Measurements from ENCODE around the gene TRAPPC5.

- TF ChIP-seq E2F4 (IDR thresholded peaks at IDR 0.05; ENCODE audit: low read depth, low read length) (no peak), MTA3 (IDR thresholded peaks at IDR 0.05; ENCODE audit: borderline replicate concordance, low read length) (no peak), TAF1 (IDR thresholded peaks at IDR 0.05; ENCODE audit: borderline replicate concordance, low read depth, low read length) (no peak), SIN3A (IDR thresholded peaks at IDR 0.05; ENCODE audit: low read depth, low read length) (no peak), RFX5 (IDR thresholded peaks at IDR 0.05; ENCODE audit: low read depth, low read length) (no peak), KAT2A (conservative IDR thresholded peaks at IDR 0.05; ENCODE audit: control insufficient read depth, low read depth, low read length) (no peak), CTCF (IDR thresholded peaks at IDR 0.05 in 2 of 3, conservative IDR thresholded peaks at IDR 0.05 in 1 of 3; ENCODE audit: control insufficient read depth in 2 of 3, extremely low read depth in 1 of 3, insufficient read depth in 1 of 3, low read depth in 3 of 3, low read length in 3 of 3) (no peak), USF2 (IDR thresholded peaks at IDR 0.05; ENCODE audit: borderline replicate concordance, low read depth, low read length) (no peak), RB1 (IDR thresholded peaks at IDR 0.05; ENCODE audit: borderline replicate concordance) (no peak), BRCA1 (IDR thresholded peaks at IDR 0.05; ENCODE audit: low read depth, low read length) (no peak), BHLHE40 (IDR thresholded peaks at IDR 0.05; ENCODE audit: borderline replicate concordance in 1 of 2, low read depth in 2 of 2, low read length in 1 of 2) (no peak), POLR2AphosphoS5 (IDR thresholded peaks at IDR 0.05; ENCODE audit: low read length) (no peak)
- TF ChIP-seq, protein P1, sequence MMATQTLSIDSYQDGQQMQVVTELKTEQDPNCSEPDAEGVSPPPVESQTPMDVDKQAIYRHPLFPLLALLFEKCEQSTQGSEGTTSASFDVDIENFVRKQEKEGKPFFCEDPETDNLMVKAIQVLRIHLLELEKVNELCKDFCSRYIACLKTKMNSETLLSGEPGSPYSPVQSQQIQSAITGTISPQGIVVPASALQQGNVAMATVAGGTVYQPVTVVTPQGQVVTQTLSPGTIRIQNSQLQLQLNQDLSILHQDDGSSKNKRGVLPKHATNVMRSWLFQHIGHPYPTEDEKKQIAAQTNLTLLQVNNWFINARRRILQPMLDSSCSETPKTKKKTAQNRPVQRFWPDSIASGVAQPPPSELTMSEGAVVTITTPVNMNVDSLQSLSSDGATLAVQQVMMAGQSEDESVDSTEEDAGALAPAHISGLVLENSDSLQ (IDR thresholded peaks at IDR 0.05), result no peak
- TF ChIP-seq, protein P2, sequence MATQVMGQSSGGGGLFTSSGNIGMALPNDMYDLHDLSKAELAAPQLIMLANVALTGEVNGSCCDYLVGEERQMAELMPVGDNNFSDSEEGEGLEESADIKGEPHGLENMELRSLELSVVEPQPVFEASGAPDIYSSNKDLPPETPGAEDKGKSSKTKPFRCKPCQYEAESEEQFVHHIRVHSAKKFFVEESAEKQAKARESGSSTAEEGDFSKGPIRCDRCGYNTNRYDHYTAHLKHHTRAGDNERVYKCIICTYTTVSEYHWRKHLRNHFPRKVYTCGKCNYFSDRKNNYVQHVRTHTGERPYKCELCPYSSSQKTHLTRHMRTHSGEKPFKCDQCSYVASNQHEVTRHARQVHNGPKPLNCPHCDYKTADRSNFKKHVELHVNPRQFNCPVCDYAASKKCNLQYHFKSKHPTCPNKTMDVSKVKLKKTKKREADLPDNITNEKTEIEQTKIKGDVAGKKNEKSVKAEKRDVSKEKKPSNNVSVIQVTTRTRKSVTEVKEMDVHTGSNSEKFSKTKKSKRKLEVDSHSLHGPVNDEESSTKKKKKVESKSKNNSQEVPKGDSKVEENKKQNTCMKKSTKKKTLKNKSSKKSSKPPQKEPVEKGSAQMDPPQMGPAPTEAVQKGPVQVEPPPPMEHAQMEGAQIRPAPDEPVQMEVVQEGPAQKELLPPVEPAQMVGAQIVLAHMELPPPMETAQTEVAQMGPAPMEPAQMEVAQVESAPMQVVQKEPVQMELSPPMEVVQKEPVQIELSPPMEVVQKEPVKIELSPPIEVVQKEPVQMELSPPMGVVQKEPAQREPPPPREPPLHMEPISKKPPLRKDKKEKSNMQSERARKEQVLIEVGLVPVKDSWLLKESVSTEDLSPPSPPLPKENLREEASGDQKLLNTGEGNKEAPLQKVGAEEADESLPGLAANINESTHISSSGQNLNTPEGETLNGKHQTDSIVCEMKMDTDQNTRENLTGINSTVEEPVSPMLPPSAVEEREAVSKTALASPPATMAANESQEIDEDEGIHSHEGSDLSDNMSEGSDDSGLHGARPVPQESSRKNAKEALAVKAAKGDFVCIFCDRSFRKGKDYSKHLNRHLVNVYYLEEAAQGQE (IDR thresholded peaks at IDR 0.05; ENCODE audit: low read depth, low read length), result no peak
These were observed 26.2 kb upstream of the TRAPPC5 start for GRCh38 chr19:7654401-7654800.

All from GM12878 (cell line).